Progenitor cell of endocrine pancreas (in vitro differentiated cells): ENCODE data around the gene SMCO3. TPM values are rescaled to one million over a fixed set of nuclear protein-coding genes. Genes with fewer than 3 reads are reported as not detected.
A peak's percentile ranks its signal among the peaks of the same experiment; 100 is the strongest.

ENCODE experiments used
- DNase-seq: peaks from one replicate; pipeline ENCODE4 v3.0.0; 2021; ENCODE audit warnings: low spot score; ENCODE audit not compliant: unreplicated experiment
- H3K27ac Mint-ChIP-seq: 2 replicates; pipeline ENCODE4 v1.8.0; 2021; ENCODE audit warnings: mild to moderate bottlenecking, moderate library complexity, mixed read lengths
- H3K27me3 Mint-ChIP-seq: 2 replicates; pipeline ENCODE4 v1.8.0; 2021; ENCODE audit warnings: mixed read lengths
- H3K36me3 Mint-ChIP-seq: 2 replicates; pipeline ENCODE4 v1.8.0; 2022; ENCODE audit warnings: mixed read lengths; ENCODE audit not compliant: insufficient read depth
- H3K4me1 Mint-ChIP-seq: 2 replicates; pipeline ENCODE4 v1.8.0; 2021; ENCODE audit warnings: low read depth, mixed read lengths
- H3K4me3 Mint-ChIP-seq: 2 replicates; pipeline ENCODE4 v1.8.0; 2021; ENCODE audit warnings: low read depth, mild to moderate bottlenecking, moderate library complexity, mixed read lengths
- H3K9me3 Mint-ChIP-seq: 2 replicates; pipeline ENCODE4 v1.8.0; 2021; ENCODE audit warnings: low read depth, mixed read lengths
- total RNA-seq: library from RNA; stranded (reverse); gene quantifications from 2 replicates; pipeline ENCODE4 v1.2.1, GENCODE V29; 2021
- TF ChIP-seq, protein P1 (sequence below): fragments of 200-600 bp; sonication (generic); IDR thresholded peaks from one replicate; pipeline ENCODE4 v1.5.0; 2021; ENCODE audit warnings: antibody characterized with exemption, mild to moderate bottlenecking; ENCODE audit not compliant: unreplicated experiment

Gene SMCO3
- total RNA-seq, 1 donor from 2014 or later = not detected

DNA sequence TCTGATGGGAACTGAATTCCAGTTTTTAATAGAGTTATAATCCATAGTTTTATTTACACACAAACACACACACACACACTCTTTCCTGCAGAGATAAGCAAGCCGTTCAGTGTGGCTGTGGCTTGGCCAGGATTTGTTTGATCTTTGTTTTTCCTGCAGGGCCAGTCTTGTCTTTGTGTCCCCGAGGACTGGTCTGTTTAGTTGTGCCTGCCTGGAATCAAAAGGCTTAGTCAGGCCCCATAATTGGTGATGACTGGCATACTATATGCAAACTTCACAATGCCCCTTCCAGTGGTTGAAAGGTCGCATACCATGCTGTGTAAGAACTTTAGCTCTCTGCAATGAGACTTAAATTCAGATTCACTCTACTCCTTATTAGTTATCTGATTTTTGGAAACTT, 36.7 kb downstream of the SMCO3 start:
- H3K4me3 Mint-ChIP-seq = peak overlapping the region; percentile 22

DNA sequence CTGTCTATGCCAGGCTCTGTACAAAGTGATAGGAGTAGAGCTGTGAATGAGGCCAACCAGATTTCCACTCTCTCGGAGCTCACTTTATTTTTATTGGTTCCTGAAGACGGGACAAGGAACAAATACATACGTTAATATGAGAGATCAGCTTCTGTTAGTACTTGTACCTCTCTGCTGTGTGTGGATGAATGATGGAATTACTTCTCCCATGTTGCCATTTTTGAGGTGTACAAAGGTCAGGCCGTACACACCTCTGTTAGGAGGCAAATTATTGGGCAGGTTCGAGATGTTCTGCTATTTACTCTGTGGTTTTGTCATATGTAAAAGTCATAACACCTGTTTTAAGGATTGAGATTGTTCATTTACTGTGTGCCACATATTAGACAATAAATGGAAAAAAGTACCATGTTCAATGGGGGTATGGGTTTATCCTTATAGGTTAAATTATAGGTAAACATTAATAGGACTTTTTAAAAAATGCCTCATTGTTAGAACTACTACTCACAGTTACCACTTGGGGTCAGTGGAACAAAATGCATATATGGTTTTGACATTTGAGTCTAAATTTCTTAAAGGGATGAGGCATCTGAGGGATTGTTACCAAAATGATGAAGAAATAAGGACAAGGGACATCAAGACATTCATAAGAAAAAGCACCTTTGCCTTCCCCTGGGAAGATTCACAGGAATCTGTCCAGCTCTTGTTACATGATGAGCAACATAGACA, 37.6 kb downstream of the SMCO3 start:
- peaks cover 58% of the 10 kb centered on the region for H3K4me1 Mint-ChIP-seq
- H3K4me3 Mint-ChIP-seq = peak overlapping the region; percentile 97
- H3K36me3 Mint-ChIP-seq = peaks cover 1% of the 10 kb centered on the region
- TF ChIP-seq, protein P1, sequence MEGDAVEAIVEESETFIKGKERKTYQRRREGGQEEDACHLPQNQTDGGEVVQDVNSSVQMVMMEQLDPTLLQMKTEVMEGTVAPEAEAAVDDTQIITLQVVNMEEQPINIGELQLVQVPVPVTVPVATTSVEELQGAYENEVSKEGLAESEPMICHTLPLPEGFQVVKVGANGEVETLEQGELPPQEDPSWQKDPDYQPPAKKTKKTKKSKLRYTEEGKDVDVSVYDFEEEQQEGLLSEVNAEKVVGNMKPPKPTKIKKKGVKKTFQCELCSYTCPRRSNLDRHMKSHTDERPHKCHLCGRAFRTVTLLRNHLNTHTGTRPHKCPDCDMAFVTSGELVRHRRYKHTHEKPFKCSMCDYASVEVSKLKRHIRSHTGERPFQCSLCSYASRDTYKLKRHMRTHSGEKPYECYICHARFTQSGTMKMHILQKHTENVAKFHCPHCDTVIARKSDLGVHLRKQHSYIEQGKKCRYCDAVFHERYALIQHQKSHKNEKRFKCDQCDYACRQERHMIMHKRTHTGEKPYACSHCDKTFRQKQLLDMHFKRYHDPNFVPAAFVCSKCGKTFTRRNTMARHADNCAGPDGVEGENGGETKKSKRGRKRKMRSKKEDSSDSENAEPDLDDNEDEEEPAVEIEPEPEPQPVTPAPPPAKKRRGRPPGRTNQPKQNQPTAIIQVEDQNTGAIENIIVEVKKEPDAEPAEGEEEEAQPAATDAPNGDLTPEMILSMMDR = peak; percentile 28
- no peaks in the 10 kb centered on the region for H3K9me3 Mint-ChIP-seq
- no peak for DNase-seq
- H3K27ac Mint-ChIP-seq = no peak overlapping the region
- H3K27me3 Mint-ChIP-seq = no peaks in the 10 kb centered on the region

More for the DNA sequence above, 36.7 kb downstream of the SMCO3 start:
- Mint-ChIP-seq H3K4me1 (peaks cover 51% of the 10 kb centered on the region), H3K36me3 (no peaks in the 10 kb centered on the region), H3K27ac (peak overlapping the region; percentile 57), H3K9me3 (no peaks in the 10 kb centered on the region), H3K27me3 (no peaks in the 10 kb centered on the region)
- no peak for DNase-seq
- TF ChIP-seq, protein P1 = no peak

DNA sequence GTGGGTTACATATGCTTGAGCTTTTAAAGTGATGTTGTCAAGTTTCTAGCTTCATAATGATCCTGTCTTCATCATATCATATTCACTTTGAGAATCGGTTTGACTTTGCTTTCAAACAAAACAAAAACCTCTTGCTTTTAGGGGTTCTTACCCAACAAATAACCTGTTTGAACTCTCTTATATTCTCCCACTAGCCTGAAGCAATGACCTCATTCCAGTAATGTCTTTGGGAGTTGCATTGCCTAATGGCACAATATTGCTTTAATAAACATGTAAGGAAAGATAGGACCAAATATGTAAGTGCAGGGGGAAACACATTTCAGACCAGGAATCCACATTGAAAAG, 38.4 kb downstream of the SMCO3 start:
- H3K4me1 Mint-ChIP-seq = peaks cover 58% of the 10 kb centered on the region
- peak overlapping the region; percentile 98 for H3K27ac Mint-ChIP-seq
- peaks cover 1% of the 10 kb centered on the region for H3K36me3 Mint-ChIP-seq
- DNase-seq = no peak
- no peaks in the 10 kb centered on the region for H3K27me3 Mint-ChIP-seq
- no peaks in the 10 kb centered on the region for H3K9me3 Mint-ChIP-seq
- TF ChIP-seq, protein P1 = no peak
- H3K4me3 Mint-ChIP-seq = peak overlapping the region; percentile 97

DNA sequence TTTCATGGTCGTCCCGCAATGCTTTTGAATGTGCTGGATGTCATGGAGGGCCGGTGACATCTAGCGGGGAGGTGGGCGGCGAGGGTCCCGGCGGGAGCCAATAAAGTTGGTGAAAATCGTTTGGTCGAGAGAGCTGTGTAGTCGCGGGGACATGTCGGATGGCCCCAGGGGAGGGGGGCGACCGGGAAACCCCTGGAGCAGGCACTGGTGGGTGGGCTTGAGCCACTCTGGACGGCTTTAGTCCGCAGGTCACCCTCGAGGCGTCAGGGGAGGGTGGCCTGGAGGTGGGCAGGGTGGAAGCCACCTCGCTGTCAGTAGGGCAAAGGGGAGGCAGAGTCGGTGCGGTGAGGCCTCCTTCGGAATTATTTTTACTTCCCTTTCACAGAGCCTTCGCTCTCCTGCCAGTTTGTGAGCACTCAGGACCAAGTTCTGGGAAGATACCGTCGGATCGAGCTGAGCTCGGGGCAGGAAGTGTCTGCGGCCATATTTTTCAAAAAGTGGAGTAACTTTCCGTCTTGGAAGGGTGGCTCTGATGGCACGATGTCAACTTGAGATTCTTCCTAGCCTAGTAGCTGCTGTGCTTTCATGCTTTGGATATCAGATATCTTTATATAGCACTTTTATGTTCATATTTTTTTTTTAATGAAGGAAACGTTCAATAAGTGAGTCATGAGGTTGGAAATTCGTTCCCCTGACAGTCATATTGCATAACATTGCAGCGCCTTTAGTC, 38.9 kb downstream of the SMCO3 start:
- Mint-ChIP-seq H3K4me3 (peak overlapping the region; percentile 97), H3K4me1 (peaks cover 53% of the 10 kb centered on the region), H3K36me3 (peaks cover 1% of the 10 kb centered on the region), H3K27ac (peak overlapping the region; percentile 98), H3K9me3 (no peaks in the 10 kb centered on the region), H3K27me3 (no peaks in the 10 kb centered on the region)
- peak; percentile 27 for DNase-seq
- TF ChIP-seq, protein P1 = no peak

DNA sequence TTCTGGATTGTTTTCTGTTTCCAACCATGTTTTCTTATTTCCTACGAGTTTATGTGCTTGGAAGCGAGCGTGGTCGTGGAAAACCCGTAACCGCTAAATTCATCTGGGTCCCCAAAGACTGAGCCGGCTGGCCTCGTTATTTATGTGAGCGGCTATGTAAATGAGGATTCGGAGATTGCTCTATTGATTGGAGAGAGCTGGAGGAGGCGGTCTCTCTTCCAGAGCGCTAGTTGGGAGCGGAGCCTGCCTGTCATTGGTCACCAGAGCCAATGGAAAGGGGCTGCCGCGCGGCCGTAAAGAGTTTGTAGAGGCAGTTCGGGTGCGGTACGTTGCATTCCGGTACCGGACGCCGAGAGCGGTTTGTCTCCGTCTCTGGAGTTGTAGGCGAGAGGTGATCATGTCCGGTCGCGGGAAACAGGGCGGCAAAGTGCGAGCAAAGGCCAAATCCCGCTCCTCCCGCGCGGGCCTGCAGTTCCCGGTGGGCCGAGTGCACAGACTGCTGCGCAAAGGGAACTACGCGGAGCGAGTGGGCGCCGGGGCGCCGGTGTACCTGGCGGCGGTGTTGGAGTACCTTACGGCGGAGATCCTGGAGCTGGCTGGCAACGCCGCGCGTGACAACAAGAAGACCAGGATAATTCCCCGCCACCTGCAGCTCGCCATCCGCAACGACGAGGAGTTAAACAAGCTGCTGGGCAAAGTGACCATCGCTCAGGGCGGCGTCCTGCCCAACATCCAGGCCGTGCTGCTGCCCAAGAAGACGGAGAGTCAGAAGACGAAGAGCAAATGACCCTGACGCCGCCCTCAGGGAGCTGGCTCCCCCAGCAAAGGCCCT, 39.7 kb downstream of the SMCO3 start:
- TF ChIP-seq, protein P1 = no peak
- no peaks in the 10 kb centered on the region for H3K9me3 Mint-ChIP-seq
- peak overlapping the region; percentile 98 for H3K27ac Mint-ChIP-seq
- peak overlapping the region; percentile 97 for H3K4me3 Mint-ChIP-seq
- peaks cover 1% of the 10 kb centered on the region for H3K36me3 Mint-ChIP-seq
- H3K27me3 Mint-ChIP-seq = no peaks in the 10 kb centered on the region
- H3K4me1 Mint-ChIP-seq = peaks cover 49% of the 10 kb centered on the region
- peak; percentile 89 for DNase-seq
